ENCODE results near the gene SPSB4. TPM values are rescaled to one million over a fixed set of nuclear protein-coding genes. Genes with fewer than 3 reads are reported as not detected.

SPSB4 gene
- total and polyA plus RNA-seq, 2 donors (not counting 1 experiment from before 2014, with no cell fraction given): not detected

DNA sequence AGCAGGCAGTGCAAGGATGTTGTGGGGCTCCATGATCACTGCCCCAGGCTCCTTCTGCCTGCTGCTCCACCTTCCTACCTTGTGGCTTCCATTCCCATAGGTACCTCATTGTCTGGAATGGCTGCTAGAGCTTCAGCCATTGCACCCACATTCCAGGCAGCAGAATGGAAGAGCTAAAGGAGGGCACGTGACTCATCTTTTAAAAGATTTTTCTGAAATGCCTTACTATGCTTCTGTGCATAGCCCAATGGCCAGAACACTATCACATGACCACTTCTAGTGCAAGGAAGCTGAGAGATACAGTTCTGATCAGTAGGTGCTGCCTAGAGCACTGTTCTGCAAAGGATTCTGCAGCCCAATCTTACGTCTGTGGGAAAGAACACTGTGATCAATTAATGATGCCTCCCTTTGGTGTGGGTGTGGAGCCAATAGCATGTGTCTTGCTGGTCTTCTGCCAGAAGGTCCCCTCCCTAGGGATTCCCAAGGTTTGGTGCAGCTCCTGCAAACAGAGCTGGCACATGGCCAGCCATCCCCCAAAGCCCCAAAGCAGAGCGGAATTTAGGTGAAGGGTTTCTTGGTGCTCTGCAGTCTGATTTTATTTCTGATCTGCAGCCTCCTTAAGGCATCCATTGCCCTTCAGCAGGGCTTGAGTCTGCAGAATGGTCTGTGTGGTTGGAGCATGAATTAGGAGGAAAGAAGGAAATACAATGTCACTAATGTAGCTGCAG lies 34.4 kb downstream of the SPSB4 start:
- CTCF ChIA-PET: no interaction called here
- Histone ChIP-seq H4K20me1 (ENCODE audit: control insufficient read depth, insufficient read depth, low read length, poor library complexity, severe bottlenecking) (no peaks in the 10 kb centered on the region), H3K4me2 (replicated peaks; ENCODE audit: low read depth, low read length, poor library complexity, severe bottlenecking) (no peak overlapping the region), H3K27me3 (replicated peaks in 1 of 4; ENCODE audit: control extremely low read depth in 1 of 4, control insufficient read depth in 3 of 4, insufficient read depth in 4 of 4, low read length in 3 of 4) (no peaks in the 10 kb centered on the region), H3K9me3 (ENCODE audit: control extremely low read depth in 1 of 3, control insufficient read depth in 2 of 3, insufficient read depth in 1 of 3, low read length in 2 of 3) (no peaks in the 10 kb centered on the region), H3K27ac (ENCODE audit: low read length in 2 of 2) (no peak overlapping the region), H3K4me1 (ENCODE audit: control insufficient read depth in 2 of 2, insufficient read depth in 2 of 2, low read length in 2 of 2) (no peaks in the 10 kb centered on the region), H3K79me2 (ENCODE audit: control insufficient read depth, insufficient read depth, low read length) (no peaks in the 10 kb centered on the region), H3K36me3 (replicated peaks in 1 of 2; ENCODE audit: control extremely low read depth in 1 of 2, control insufficient read depth in 1 of 2, extremely low read depth in 1 of 2, insufficient read depth in 2 of 2, low read length in 1 of 2) (no peaks in the 10 kb centered on the region), H3K9ac (ENCODE audit: low read length) (no peak overlapping the region), H3K4me3 (ENCODE audit: control extremely low read depth in 1 of 5, extremely low read depth in 1 of 5, insufficient read depth in 1 of 5, low read depth in 2 of 5, low read length in 4 of 5) (no peak overlapping the region), H2AFZ (ENCODE audit: insufficient read depth, low read depth, low read length, poor library complexity, severe bottlenecking) (no peak overlapping the region)
- intact Hi-C loops (cut with micrococcal nuclease): no loop called here
- H3K27ac Mint-ChIP-seq: no peak overlapping the region
- H3K27me3 Mint-ChIP-seq: peaks cover 16% of the 10 kb centered on the region
- 94% methylated on average over 3 of the region's 3 CpGs for WGBS (ENCODE audit: insufficient coverage)
- H3K4me3 Mint-ChIP-seq: no peak overlapping the region
- DNase-seq: no peak
- no peaks in the 10 kb centered on the region for H3K4me1 Mint-ChIP-seq
- no peak for TF ChIP-seq EZH2 (IDR thresholded peaks at IDR 0.05; ENCODE audit: borderline replicate concordance, insufficient read depth, low read depth, low read length, poor library complexity, severe bottlenecking)
- TF ChIP-seq, protein P1, sequence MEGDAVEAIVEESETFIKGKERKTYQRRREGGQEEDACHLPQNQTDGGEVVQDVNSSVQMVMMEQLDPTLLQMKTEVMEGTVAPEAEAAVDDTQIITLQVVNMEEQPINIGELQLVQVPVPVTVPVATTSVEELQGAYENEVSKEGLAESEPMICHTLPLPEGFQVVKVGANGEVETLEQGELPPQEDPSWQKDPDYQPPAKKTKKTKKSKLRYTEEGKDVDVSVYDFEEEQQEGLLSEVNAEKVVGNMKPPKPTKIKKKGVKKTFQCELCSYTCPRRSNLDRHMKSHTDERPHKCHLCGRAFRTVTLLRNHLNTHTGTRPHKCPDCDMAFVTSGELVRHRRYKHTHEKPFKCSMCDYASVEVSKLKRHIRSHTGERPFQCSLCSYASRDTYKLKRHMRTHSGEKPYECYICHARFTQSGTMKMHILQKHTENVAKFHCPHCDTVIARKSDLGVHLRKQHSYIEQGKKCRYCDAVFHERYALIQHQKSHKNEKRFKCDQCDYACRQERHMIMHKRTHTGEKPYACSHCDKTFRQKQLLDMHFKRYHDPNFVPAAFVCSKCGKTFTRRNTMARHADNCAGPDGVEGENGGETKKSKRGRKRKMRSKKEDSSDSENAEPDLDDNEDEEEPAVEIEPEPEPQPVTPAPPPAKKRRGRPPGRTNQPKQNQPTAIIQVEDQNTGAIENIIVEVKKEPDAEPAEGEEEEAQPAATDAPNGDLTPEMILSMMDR (IDR thresholded peaks at IDR 0.05): no peak
- H3K9me3 Mint-ChIP-seq (ENCODE audit: insufficient read depth): no peaks in the 10 kb centered on the region
- ATAC-seq (ENCODE audit: low read depth): no peak
- POLR2A ChIA-PET: no interaction called here

DNA sequence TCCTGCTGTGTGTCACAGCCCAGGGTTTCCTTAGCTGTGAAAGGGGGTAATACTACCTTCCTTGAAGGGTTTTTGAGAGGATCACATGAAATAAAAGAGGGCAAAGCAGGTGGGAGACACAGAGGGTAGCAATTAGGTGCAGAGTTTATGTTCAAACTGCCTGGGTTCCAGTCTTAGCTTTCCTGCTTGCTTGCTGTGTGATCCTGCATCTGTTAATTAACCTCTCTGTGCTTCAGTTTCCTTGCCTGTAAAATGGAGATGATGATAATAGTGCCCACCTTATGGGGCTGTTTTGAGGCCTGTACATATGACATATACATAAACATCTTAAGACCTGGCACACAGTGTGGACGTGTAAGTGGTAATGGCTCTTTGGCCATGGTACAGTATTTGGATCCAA lies 35.0 kb downstream of the SPSB4 start:
- H3K9me3 ChIP-seq (ENCODE audit: control extremely low read depth in 1 of 3, control insufficient read depth in 2 of 3, insufficient read depth in 1 of 3, low read length in 2 of 3): no peaks in the 10 kb centered on the region
- no peaks in the 10 kb centered on the region for H3K9me3 Mint-ChIP-seq (ENCODE audit: insufficient read depth)
- TF ChIP-seq, protein P1 (IDR thresholded peaks at IDR 0.05): no peak
- TF ChIP-seq EZH2 (IDR thresholded peaks at IDR 0.05; ENCODE audit: borderline replicate concordance, insufficient read depth, low read depth, low read length, poor library complexity, severe bottlenecking): no peak
- H3K4me1 ChIP-seq (ENCODE audit: control insufficient read depth in 2 of 2, insufficient read depth in 2 of 2, low read length in 2 of 2): no peaks in the 10 kb centered on the region
- H3K4me3 Mint-ChIP-seq: no peak overlapping the region
- CTCF ChIA-PET: no interaction called here
- no peak overlapping the region for H3K27ac Mint-ChIP-seq
- POLR2A ChIA-PET: no interaction called here
- no peak overlapping the region for H3K9ac ChIP-seq (ENCODE audit: low read length)
- no peak for ATAC-seq (ENCODE audit: low read depth)
- H3K4me2 ChIP-seq (replicated peaks; ENCODE audit: low read depth, low read length, poor library complexity, severe bottlenecking): no peak overlapping the region
- H3K36me3 ChIP-seq (replicated peaks in 1 of 2; ENCODE audit: control extremely low read depth in 1 of 2, control insufficient read depth in 1 of 2, extremely low read depth in 1 of 2, insufficient read depth in 2 of 2, low read length in 1 of 2): no peaks in the 10 kb centered on the region
- H3K27me3 Mint-ChIP-seq: peaks cover 13% of the 10 kb centered on the region
- DNase-seq: no peak
- no peak overlapping the region for H3K4me3 ChIP-seq (ENCODE audit: control extremely low read depth in 1 of 5, extremely low read depth in 1 of 5, insufficient read depth in 1 of 5, low read depth in 2 of 5, low read length in 4 of 5)
- H3K27me3 ChIP-seq (replicated peaks in 1 of 4; ENCODE audit: control extremely low read depth in 1 of 4, control insufficient read depth in 3 of 4, insufficient read depth in 4 of 4, low read length in 3 of 4): no peaks in the 10 kb centered on the region
- H3K79me2 ChIP-seq (ENCODE audit: control insufficient read depth, insufficient read depth, low read length): no peaks in the 10 kb centered on the region
- H2AFZ ChIP-seq (ENCODE audit: insufficient read depth, low read depth, low read length, poor library complexity, severe bottlenecking): no peak overlapping the region
- no peaks in the 10 kb centered on the region for H4K20me1 ChIP-seq (ENCODE audit: control insufficient read depth, insufficient read depth, low read length, poor library complexity, severe bottlenecking)
- intact Hi-C loops (cut with micrococcal nuclease): no loop called here
- WGBS (ENCODE audit: insufficient coverage): no CpG with 5 or more reads among the region's 1 CpG
- H3K27ac ChIP-seq (ENCODE audit: low read length in 2 of 2): no peak overlapping the region
- H3K4me1 Mint-ChIP-seq: no peaks in the 10 kb centered on the region
